Measurements from ENCODE around the gene ZNF385D.

Gene ZNF385D, protein sequence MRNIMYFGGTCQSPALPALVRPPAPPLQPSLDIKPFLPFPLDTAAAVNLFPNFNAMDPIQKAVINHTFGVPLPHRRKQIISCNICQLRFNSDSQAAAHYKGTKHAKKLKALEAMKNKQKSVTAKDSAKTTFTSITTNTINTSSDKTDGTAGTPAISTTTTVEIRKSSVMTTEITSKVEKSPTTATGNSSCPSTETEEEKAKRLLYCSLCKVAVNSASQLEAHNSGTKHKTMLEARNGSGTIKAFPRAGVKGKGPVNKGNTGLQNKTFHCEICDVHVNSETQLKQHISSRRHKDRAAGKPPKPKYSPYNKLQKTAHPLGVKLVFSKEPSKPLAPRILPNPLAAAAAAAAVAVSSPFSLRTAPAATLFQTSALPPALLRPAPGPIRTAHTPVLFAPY

DNA sequence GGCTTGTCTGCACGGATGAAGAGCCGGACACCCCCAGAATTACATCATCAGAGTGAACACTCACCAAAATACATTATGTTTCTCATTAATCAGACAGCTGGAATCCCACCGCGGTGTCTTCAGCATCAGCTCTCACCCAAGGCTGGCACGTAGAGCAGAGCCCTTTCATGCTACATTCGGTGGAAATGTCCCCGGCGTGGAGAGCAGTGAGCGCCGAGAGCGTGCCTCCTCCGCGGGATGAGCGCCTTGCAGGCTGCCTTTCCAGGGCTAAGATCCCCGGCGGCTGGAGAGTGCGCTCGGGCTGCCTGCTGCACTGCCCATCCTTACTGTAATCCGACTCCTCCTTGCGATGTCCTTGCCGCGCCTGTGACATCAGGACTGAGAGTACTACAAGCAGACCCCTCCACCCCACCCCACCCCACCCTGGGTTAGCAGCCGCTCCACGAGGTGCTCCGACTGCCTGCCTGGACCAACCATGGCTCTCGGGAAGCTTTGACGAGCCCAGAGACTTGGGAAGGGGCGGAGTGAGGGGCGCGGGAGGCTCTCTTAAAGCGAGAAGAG is at the start of gene ZNF385D:
TSS of gene ZNF385D (minus strand) at position 380 of the 561 bp plus-strand sequence. CDS start at position 86, 294 bp downstream.
- Histone ChIP-seq H3K4me1 (ENCODE audit: insufficient read depth, poor library complexity, severe bottlenecking) (no peaks in the 10 kb centered on the region), H3K9me3 (ENCODE audit: severe bottlenecking) (no peaks in the 10 kb centered on the region), H3K27me3 (ENCODE audit: insufficient read depth, poor library complexity, severe bottlenecking) (peaks cover 15% of the 10 kb centered on the region), H3K4me3 (ENCODE audit: severe bottlenecking) (no peak within 1 kb of the TSS), H3K27ac (ENCODE audit: poor library complexity, severe bottlenecking) (no peak within 1 kb of the TSS), H3K36me3 (ENCODE audit: low read depth) (no peaks in the 10 kb centered on the region)
- TF ChIP-seq, protein P1, sequence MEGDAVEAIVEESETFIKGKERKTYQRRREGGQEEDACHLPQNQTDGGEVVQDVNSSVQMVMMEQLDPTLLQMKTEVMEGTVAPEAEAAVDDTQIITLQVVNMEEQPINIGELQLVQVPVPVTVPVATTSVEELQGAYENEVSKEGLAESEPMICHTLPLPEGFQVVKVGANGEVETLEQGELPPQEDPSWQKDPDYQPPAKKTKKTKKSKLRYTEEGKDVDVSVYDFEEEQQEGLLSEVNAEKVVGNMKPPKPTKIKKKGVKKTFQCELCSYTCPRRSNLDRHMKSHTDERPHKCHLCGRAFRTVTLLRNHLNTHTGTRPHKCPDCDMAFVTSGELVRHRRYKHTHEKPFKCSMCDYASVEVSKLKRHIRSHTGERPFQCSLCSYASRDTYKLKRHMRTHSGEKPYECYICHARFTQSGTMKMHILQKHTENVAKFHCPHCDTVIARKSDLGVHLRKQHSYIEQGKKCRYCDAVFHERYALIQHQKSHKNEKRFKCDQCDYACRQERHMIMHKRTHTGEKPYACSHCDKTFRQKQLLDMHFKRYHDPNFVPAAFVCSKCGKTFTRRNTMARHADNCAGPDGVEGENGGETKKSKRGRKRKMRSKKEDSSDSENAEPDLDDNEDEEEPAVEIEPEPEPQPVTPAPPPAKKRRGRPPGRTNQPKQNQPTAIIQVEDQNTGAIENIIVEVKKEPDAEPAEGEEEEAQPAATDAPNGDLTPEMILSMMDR (IDR thresholded peaks at IDR 0.05; ENCODE audit: poor library complexity, severe bottlenecking) = no peak
- peak; percentile 56; the same call in 1 of the 3 replicates for ATAC-seq (ENCODE audit: low read depth)
- DNase-seq (ENCODE audit: low spot score) = no peak

DNA sequence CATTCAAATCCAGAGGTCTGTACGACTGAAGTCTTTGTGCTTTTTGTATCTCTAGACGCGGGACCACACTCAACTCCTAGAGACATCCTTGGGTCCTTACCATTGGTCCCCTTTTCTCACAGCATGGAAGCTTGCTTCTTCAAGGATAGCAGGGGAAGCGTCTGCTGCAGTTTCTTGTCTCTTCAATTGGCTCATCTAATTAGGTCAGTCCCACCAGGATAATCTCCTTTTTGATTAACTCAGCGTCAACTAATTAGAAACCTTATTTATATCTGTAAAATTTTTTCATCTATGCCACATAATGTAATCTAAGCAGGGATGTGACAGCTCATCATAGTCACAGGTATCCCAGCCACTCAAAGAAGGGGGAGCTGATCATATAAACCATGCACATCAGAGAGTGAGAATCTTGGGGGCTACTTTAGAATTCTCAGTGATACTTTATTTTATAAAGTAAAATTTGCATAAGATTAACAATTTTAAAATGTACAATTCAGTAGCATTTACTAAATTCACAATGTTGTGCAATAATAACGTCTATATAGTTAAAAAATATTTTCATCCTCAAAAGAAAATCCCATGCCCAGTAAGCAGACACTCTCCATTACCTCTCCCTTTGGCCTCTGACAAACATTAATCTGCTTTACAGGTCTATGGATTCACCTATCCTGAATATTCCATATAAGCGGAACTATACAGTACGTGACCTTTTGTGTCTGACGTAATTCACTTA is 47.5 kb upstream of the ZNF385D start:
- no peak for DNase-seq (ENCODE audit: low spot score)
- Histone ChIP-seq H3K36me3 (ENCODE audit: low read depth) (no peaks in the 10 kb centered on the region), H3K27me3 (ENCODE audit: insufficient read depth, poor library complexity, severe bottlenecking) (no peaks in the 10 kb centered on the region), H3K9me3 (ENCODE audit: severe bottlenecking) (no peaks in the 10 kb centered on the region), H3K27ac (ENCODE audit: poor library complexity, severe bottlenecking) (no peak overlapping the region), H3K4me3 (ENCODE audit: severe bottlenecking) (no peak overlapping the region), H3K4me1 (ENCODE audit: insufficient read depth, poor library complexity, severe bottlenecking) (no peaks in the 10 kb centered on the region)
- no peak for ATAC-seq (ENCODE audit: low read depth)
- TF ChIP-seq, protein P1 (IDR thresholded peaks at IDR 0.05; ENCODE audit: poor library complexity, severe bottlenecking) = no peak

DNA sequence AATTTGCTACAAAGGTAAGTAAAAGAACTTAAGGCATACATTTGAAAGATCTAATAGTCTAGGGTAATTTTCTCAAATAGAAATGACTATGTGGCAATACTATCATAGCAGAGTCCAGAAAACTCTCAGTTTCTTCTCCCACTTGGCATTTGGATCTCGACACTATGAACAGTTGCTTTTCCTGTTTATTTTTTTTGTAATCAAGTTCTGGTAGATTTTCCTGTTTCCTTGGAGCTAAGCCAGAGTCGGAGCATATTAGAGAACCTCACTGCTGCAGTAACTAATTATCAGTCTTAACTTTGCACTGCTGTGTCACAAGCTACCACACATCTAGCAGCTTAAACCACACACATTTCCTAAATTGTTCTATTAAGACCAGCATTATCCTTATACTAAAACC is 44.9 kb upstream of the ZNF385D start:
- TF ChIP-seq, protein P1 (IDR thresholded peaks at IDR 0.05; ENCODE audit: poor library complexity, severe bottlenecking) = no peak
- Histone ChIP-seq H3K36me3 (ENCODE audit: low read depth) (no peaks in the 10 kb centered on the region), H3K27ac (ENCODE audit: poor library complexity, severe bottlenecking) (no peak overlapping the region), H3K27me3 (ENCODE audit: insufficient read depth, poor library complexity, severe bottlenecking) (no peaks in the 10 kb centered on the region), H3K4me3 (ENCODE audit: severe bottlenecking) (no peak overlapping the region), H3K4me1 (ENCODE audit: insufficient read depth, poor library complexity, severe bottlenecking) (no peaks in the 10 kb centered on the region), H3K9me3 (ENCODE audit: severe bottlenecking) (no peaks in the 10 kb centered on the region)
- ATAC-seq (ENCODE audit: low read depth) (no peak), DNase-seq (ENCODE audit: low spot score) (no peak)

- no peak for DNase-seq (ENCODE audit: low spot score)
- Histone ChIP-seq H3K36me3 (ENCODE audit: low read depth) (no peaks in the 10 kb centered on the region), H3K9me3 (ENCODE audit: severe bottlenecking) (no peaks in the 10 kb centered on the region), H3K4me3 (ENCODE audit: severe bottlenecking) (no peak overlapping the region), H3K27me3 (ENCODE audit: insufficient read depth, poor library complexity, severe bottlenecking) (no peaks in the 10 kb centered on the region), H3K27ac (ENCODE audit: poor library complexity, severe bottlenecking) (no peak overlapping the region), H3K4me1 (ENCODE audit: insufficient read depth, poor library complexity, severe bottlenecking) (no peaks in the 10 kb centered on the region)
- ATAC-seq (ENCODE audit: low read depth) = no peak
- TF ChIP-seq, protein P1 (IDR thresholded peaks at IDR 0.05; ENCODE audit: poor library complexity, severe bottlenecking) = no peak
Measured at GRCh38 chr3:21795152-21795837, 44.3 kb upstream of the ZNF385D start.
